Neuronal stem cell (in vitro differentiated cells): ENCODE measurements around the gene SWSAP1.

Experiments used
- DNase-seq: peaks from one replicate; pipeline ENCODE4 v3.0.0-alpha.2; 2013; ENCODE audit warnings: low spot score
- H2AFZ ChIP-seq: one replicate; pipeline ENCODE4 v1.6.1; 2013; ENCODE audit warnings: mild to moderate bottlenecking, low read length, inconsistent platforms
- H2AK5ac ChIP-seq: 2 replicates; pipeline ENCODE4 v1.6.1; 2013; ENCODE audit warnings: low read depth, mild to moderate bottlenecking, inconsistent platforms, low read length, moderate library complexity, mixed read lengths
- H2BK120ac ChIP-seq: 2 replicates; pipeline ENCODE4 v1.6.1; 2013; ENCODE audit warnings: low read depth, mild to moderate bottlenecking, inconsistent platforms, low read length, moderate library complexity, mixed read lengths
- H2BK12ac ChIP-seq: one replicate; pipeline ENCODE4 v1.6.1; 2013; ENCODE audit warnings: low read length, inconsistent platforms
- H2BK15ac ChIP-seq: 2 replicates; pipeline ENCODE4 v1.6.1; 2013; ENCODE audit warnings: mild to moderate bottlenecking, low read length, inconsistent platforms, mixed read lengths
- H2BK5ac ChIP-seq: one replicate; pipeline ENCODE4 v1.6.1; 2013; ENCODE audit warnings: inconsistent platforms, mild to moderate bottlenecking, low read length, moderate library complexity
- H3K14ac ChIP-seq: one replicate; pipeline ENCODE4 v1.6.1; 2013; ENCODE audit warnings: low read length, inconsistent platforms
- H3K18ac ChIP-seq: 2 replicates; pipeline ENCODE4 v1.6.1; 2013; ENCODE audit warnings: low read length, inconsistent platforms
- H3K23ac ChIP-seq: 2 replicates; pipeline ENCODE4 v1.6.1; 2013; ENCODE audit warnings: low read depth, mild to moderate bottlenecking, mixed read lengths, low read length, inconsistent platforms; ENCODE audit not compliant: poor library complexity
- H3K27ac ChIP-seq: replicated peaks from 3 replicates; pipeline ENCODE4 v1.5.1; 2013; ENCODE audit warnings: low read length, inconsistent platforms
- H3K27me3 ChIP-seq, 3 experiments: 2 replicates each; pipeline ENCODE4 v1.6.1; 2013; ENCODE audit warnings: low read length in 3 of 3, mild to moderate bottlenecking in 2 of 3, inconsistent platforms in 1 of 3, low read depth in 1 of 3, mixed read lengths in 1 of 3, moderate library complexity in 1 of 3; ENCODE audit not compliant: control insufficient read depth in 3 of 3, insufficient read depth in 3 of 3
- H3K36me3 ChIP-seq, 2 donors: replicated peaks in 1 of 2; 2 replicates each; pipeline ENCODE4 v1.6.1; 2013; ENCODE audit warnings: low read length in 2 of 2; ENCODE audit not compliant: control insufficient read depth in 2 of 2, insufficient read depth in 2 of 2
- H3K4ac ChIP-seq: 2 replicates; pipeline ENCODE4 v1.6.1; 2013; ENCODE audit warnings: inconsistent platforms, mild to moderate bottlenecking, low read length, moderate library complexity
- H3K4me1 ChIP-seq, 2 donors: 1 replicate in 1 of 2; 2 replicates in 1 of 2; pipeline ENCODE4 v1.6.1; 2013; ENCODE audit warnings: low read length in 2 of 2, low read depth in 1 of 2; ENCODE audit not compliant: control insufficient read depth in 2 of 2, insufficient read depth in 1 of 2
- H3K4me2 ChIP-seq: one replicate; pipeline ENCODE4 v1.6.1; 2013; ENCODE audit warnings: mild to moderate bottlenecking, low read length, inconsistent platforms; ENCODE audit not compliant: insufficient read depth, poor library complexity, severe bottlenecking
- H3K4me3 ChIP-seq, 2 donors: 2 replicates each; pipeline ENCODE4 v1.5.1; 2013; ENCODE audit warnings: low read length in 2 of 2, mild to moderate bottlenecking in 2 of 2, inconsistent platforms in 1 of 2, moderate library complexity in 1 of 2
- H3K79me1 ChIP-seq: one replicate; pipeline ENCODE4 v1.6.1; 2013; ENCODE audit warnings: low read depth, mild to moderate bottlenecking, inconsistent platforms, low read length, moderate library complexity
- H3K9ac ChIP-seq: one replicate; pipeline ENCODE4 v1.6.1; 2013; ENCODE audit warnings: mild to moderate bottlenecking, low read depth, low read length, inconsistent platforms; ENCODE audit not compliant: poor library complexity
- H3K9me3 ChIP-seq, 2 donors: replicated peaks in 1 of 2; 2 replicates each; pipeline versions ENCODE3 to v1.6.1; 2013; ENCODE audit warnings: low read length in 2 of 2, mild to moderate bottlenecking in 2 of 2, inconsistent platforms in 1 of 2, low read depth in 1 of 2, mixed read lengths in 1 of 2, moderate library complexity in 1 of 2; ENCODE audit not compliant: control insufficient read depth in 2 of 2, insufficient read depth in 1 of 2
- H4K8ac ChIP-seq: one replicate; pipeline ENCODE4 v1.6.1; 2013; ENCODE audit warnings: low read depth, mild to moderate bottlenecking, inconsistent platforms, low read length, moderate library complexity
- H4K91ac ChIP-seq: one replicate; pipeline ENCODE4 v1.6.1; 2013; ENCODE audit warnings: low read length, low read depth, mild to moderate bottlenecking, inconsistent platforms; ENCODE audit not compliant: poor library complexity
- WGBS, 2 donors: extraction: QIAGEN DNeasy Blood & Tissue Kit; methylation state at CpG; one replicate each; pipeline ENCODE4 v1.1.7; 2013; ENCODE audit warnings: missing lambda C conversion rate in 2 of 2, mixed read lengths in 1 of 2; ENCODE audit not compliant: insufficient read length in 2 of 2, insufficient replicate concordance in 1 of 2; ENCODE audit errors: extremely low coverage in 2 of 2; 5-methylcytosine and 5-hydroxymethylcytosine counted together

The SWSAP1 gene

DNA sequence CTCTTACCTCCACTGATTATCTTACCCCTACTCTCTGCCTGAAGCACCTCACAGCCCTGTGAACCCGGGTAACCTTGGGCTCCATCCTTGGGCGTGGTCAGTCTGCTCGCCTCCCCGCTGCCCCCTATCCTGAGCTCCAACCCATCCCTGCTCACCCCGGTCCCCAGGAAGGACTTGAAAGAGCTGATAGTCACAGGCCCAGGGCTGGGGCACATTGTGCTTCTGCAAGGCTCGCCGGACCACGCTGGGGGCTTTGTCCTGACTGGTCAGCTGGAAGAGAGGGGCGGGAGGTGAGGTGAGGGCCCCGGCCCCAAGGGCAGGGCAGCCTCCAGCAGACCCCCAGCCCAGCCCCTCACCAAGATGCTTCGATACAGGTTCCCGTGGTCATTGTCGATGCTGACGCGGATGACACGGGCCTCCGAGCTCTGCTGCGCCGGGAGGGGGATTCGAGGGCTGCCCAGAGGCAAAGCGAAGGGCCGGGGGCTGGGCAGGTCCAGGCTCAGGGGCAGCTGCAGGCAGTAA lies 22.7 kb downstream of the SWSAP1 start:
- no peak overlapping the region for H3K27ac ChIP-seq

DNA sequence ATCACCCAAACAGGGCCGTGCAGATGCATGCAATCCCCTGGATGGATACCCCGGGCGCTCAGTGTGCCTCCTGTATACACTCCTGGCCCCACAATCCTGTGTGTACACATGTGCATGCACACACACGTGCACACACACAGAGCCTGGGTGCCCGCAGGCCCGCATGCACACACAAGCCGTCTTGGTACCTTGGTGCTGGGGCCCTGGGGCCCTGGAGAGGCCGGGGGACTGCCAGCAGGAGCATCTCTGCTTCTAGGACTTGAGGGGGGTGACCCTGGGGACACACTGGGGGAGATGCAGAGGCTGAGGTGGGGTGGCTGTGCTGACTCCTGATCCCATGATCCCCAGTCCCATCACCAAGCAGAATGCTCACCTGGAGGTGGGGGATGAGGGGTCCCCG lies 25.2 kb downstream of the SWSAP1 start:
- Histone ChIP-seq H3K79me1 (no peaks in the 10 kb centered on the region), H2BK12ac (no peak overlapping the region), H3K36me3 (no peaks in the 10 kb centered on the region), H3K4me1 (peaks cover 0 to 2% of the 10 kb centered on the region in 2 donors), H3K4me3 (no peak overlapping the region), H2BK15ac (no peak overlapping the region), H3K27me3 (no peaks in the 10 kb centered on the region), H3K23ac (no peak overlapping the region), H2BK5ac (peak overlapping the region; percentile 24), H3K9me3 (no peaks in the 10 kb centered on the region), H3K27ac (no peak overlapping the region), H3K4me2 (no peak overlapping the region), H3K4ac (no peak overlapping the region), H3K14ac (no peak overlapping the region), H2AFZ (no peak overlapping the region), H3K9ac (no peak overlapping the region), H4K91ac (no peak overlapping the region), H3K18ac (no peak overlapping the region), H4K8ac (no peak overlapping the region), H2AK5ac (peak overlapping the region; percentile 75), H2BK120ac (no peak overlapping the region)
- no CpG with 5 or more reads among the region's 9 CpGs for WGBS, 2 donors
- no peak for DNase-seq

More for the DNA sequence above, 22.7 kb downstream of the SWSAP1 start:
- no CpG with 5 or more reads among the region's 22 CpGs for WGBS, 2 donors
- Histone ChIP-seq H4K8ac (no peak overlapping the region), H2BK120ac (no peak overlapping the region), H3K18ac (peak overlapping the region; percentile 57), H3K4ac (no peak overlapping the region), H3K79me1 (no peaks in the 10 kb centered on the region), H3K14ac (no peak overlapping the region), H3K9ac (no peak overlapping the region), H2AK5ac (peak overlapping the region; percentile 63), H2AFZ (peak overlapping the region; percentile 67), H2BK12ac (no peak overlapping the region), H3K36me3 (no peaks in the 10 kb centered on the region), H3K4me2 (no peak overlapping the region), H3K27me3 (no peaks in the 10 kb centered on the region), H2BK15ac (no peak overlapping the region), H3K9me3 (no peaks in the 10 kb centered on the region), H3K23ac (no peak overlapping the region), H3K4me1 (no peaks in the 10 kb centered on the region), H4K91ac (no peak overlapping the region), H2BK5ac (peak overlapping the region; percentile 82), H3K4me3 (no peak overlapping the region)
- no peak for DNase-seq

DNA sequence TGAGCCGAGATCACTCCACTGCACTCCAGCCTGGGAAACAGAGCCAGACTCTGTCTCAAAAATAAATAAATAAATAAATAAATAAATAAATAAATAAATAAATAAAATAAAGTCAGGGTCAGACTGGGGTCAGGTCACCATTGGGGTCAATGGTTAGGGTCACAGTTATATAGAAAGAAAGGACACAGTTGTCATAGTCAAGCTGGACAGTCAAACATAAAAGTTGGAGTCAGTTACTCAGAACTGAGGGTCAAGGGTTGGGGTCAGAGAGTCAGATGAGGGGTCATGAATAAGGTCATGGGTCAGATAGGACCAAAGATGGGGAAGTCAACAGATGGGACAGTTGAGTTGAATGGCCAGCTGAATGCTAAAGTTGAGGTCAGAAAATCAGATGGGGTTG lies 26.3 kb downstream of the SWSAP1 start:
- Histone ChIP-seq H3K27ac (no peak overlapping the region), H2AK5ac (no peak overlapping the region), H2BK5ac (no peak overlapping the region), H3K18ac (no peak overlapping the region), H4K91ac (no peak overlapping the region), H2BK15ac (no peak overlapping the region), H3K79me1 (no peaks in the 10 kb centered on the region), H2BK12ac (no peak overlapping the region), H3K9ac (no peak overlapping the region), H2BK120ac (no peak overlapping the region), H3K36me3 (no peaks in the 10 kb centered on the region), H3K4ac (no peak overlapping the region), H3K27me3 (no peaks in the 10 kb centered on the region), H3K4me1 (peaks cover 0 to 8% of the 10 kb centered on the region in 2 donors), H3K23ac (no peak overlapping the region), H3K14ac (no peak overlapping the region), H2AFZ (no peak overlapping the region), H4K8ac (no peak overlapping the region), H3K4me3 (no peak overlapping the region), H3K4me2 (no peak overlapping the region), H3K9me3 (no peaks in the 10 kb centered on the region)
- no peak for DNase-seq
- WGBS, 2 donors, result no CpG with 5 or more reads among the region's 1 CpG

DNA sequence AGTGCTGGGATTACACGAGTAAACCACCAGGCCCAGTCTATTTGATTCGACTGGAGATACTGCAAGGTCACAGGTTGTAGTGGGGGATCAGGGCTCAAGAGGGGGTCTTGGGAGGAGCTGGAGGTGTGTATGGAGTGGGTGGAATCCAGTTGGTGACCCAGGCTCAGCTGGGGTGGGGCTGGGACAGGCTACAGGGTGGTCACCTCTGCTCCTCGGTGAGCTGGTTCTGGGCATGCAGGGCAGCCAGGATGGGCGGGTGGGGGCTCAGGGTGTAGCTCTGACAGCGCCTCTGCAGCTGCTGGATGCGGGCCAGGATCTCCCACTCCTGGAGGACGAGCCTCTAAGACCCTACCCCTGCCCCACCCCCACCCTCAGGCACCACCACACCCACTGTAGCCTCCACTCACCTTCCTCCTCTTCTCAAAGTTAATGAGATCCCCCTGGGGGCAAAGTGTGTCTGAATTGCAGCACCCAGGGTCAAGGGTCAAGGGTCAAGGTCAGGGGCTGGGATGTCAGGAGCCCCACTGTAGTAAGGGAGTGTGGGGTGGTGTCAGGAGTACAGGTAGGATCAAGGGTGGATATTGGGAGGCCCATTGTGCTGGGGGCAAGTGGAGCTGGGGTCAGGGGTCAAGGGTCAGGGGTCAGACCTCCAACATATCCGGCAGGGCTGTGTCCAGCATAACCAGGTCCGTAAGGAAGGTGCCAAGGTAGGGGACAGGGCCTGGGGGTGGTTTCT lies 27.5 kb downstream of the SWSAP1 start:
- H3K9ac ChIP-seq, result no peak overlapping the region

More for the DNA sequence above, 27.5 kb downstream of the SWSAP1 start:
- no peak overlapping the region for H4K8ac ChIP-seq
- no peak overlapping the region for H3K27ac ChIP-seq
- no peak overlapping the region for H4K91ac ChIP-seq
- H3K23ac ChIP-seq, result no peak overlapping the region
- H2AK5ac ChIP-seq, result peak overlapping the region; percentile 88
- no peaks in the 10 kb centered on the region for H3K9me3 ChIP-seq
- H2BK5ac ChIP-seq, result peak overlapping the region; percentile 93
- no CpG with 5 or more reads among the region's 9 CpGs for WGBS, 2 donors
- H3K4me3 ChIP-seq, result no peak overlapping the region
- no peak overlapping the region for H3K4ac ChIP-seq
- no peak overlapping the region for H2AFZ ChIP-seq
- no peaks in the 10 kb centered on the region for H3K36me3 ChIP-seq
- no peak overlapping the region for H2BK120ac ChIP-seq
- DNase-seq, result no peak
- H2BK15ac ChIP-seq, result no peak overlapping the region
- H3K18ac ChIP-seq, result peak overlapping the region; percentile 38
- no peak overlapping the region for H2BK12ac ChIP-seq
- H3K79me1 ChIP-seq, result no peaks in the 10 kb centered on the region
- peaks cover 2 to 8% of the 10 kb centered on the region in 2 donors for H3K4me1 ChIP-seq
- H3K27me3 ChIP-seq, result peaks cover 0 to 7% (median 5%) of the 10 kb centered on the region in 3 experiments
- H3K14ac ChIP-seq, result no peak overlapping the region
- H3K4me2 ChIP-seq, result no peak overlapping the region
